Measurements from ENCODE around the gene OSBPL9.
A peak's percentile ranks its signal among the peaks of the same experiment; 100 is the strongest.

OSBPL9 gene

GRCh38 chr1:51752073-51752948, 135.4 kb downstream of the OSBPL9 start:
- no peak overlapping the region for H3K4me3 ChIP-seq (ENCODE audit: low read length)
- DNase-seq (ENCODE audit: low read depth, low spot score): no peak

GRCh38 chr1:51753969-51754368, 137.1 kb downstream of the OSBPL9 start:
- DNase-seq (ENCODE audit: low read depth, low spot score): peak; percentile 39
- H3K4me3 ChIP-seq (ENCODE audit: low read length): no peak overlapping the region

GRCh38 chr1:51754666-51755065, 137.8 kb downstream of the OSBPL9 start:
- no peak overlapping the region for H3K4me3 ChIP-seq (ENCODE audit: low read length)
- no peak for DNase-seq (ENCODE audit: low read depth, low spot score)

- DNase-seq (ENCODE audit: low read depth, low spot score): no peak
- H3K4me3 ChIP-seq (ENCODE audit: low read length): no peak overlapping the region
Measured at GRCh38 chr1:51755437-51755836, 138.5 kb downstream of the OSBPL9 start.

- no peak overlapping the region for H3K4me3 ChIP-seq (ENCODE audit: low read length)
- no peak for DNase-seq (ENCODE audit: low read depth, low spot score)
Measured at GRCh38 chr1:51756290-51756689, 139.4 kb downstream of the OSBPL9 start.

- DNase-seq (ENCODE audit: low read depth, low spot score): no peak
- no peak overlapping the region for H3K4me3 ChIP-seq (ENCODE audit: low read length)
Measured at GRCh38 chr1:51758310-51758709, 141.4 kb downstream of the OSBPL9 start.

GRCh38 chr1:51760872-51761271, 144.0 kb downstream of the OSBPL9 start:
- no peak overlapping the region for H3K4me3 ChIP-seq (ENCODE audit: low read length)
- no peak for DNase-seq (ENCODE audit: low read depth, low spot score)

- H3K4me3 ChIP-seq (ENCODE audit: low read length): no peak overlapping the region
- DNase-seq (ENCODE audit: low read depth, low spot score): peak; percentile 24
Measured at GRCh38 chr1:51761351-51761750, 144.5 kb downstream of the OSBPL9 start.

GRCh38 chr1:51768971-51769588, 152.2 kb downstream of the OSBPL9 start:
- H3K4me3 ChIP-seq (ENCODE audit: low read length): no peak overlapping the region
- peak; percentile 62 for DNase-seq (ENCODE audit: low read depth, low spot score)

- no peak overlapping the region for H3K4me3 ChIP-seq (ENCODE audit: low read length)
- no peak for DNase-seq (ENCODE audit: low read depth, low spot score)
Measured at GRCh38 chr1:51776408-51776807, 159.5 kb downstream of the OSBPL9 start.

GRCh38 chr1:51780927-51781326, 164.0 kb downstream of the OSBPL9 start:
- no peak overlapping the region for H3K4me3 ChIP-seq (ENCODE audit: low read length)
- DNase-seq (ENCODE audit: low read depth, low spot score): no peak

GRCh38 chr1:51784997-51785421, 168.1 kb downstream of the OSBPL9 start:
- DNase-seq (ENCODE audit: low read depth, low spot score): no peak
- no peak overlapping the region for H3K4me3 ChIP-seq (ENCODE audit: low read length)

GRCh38 chr1:51788938-51789337, 172.0 kb downstream of the OSBPL9 start:
- DNase-seq (ENCODE audit: low read depth, low spot score): no peak

GRCh38 chr1:51789342-51789741, 172.4 kb downstream of the OSBPL9 start:
- no peak for DNase-seq (ENCODE audit: low read depth, low spot score)
- H3K4me3 ChIP-seq (ENCODE audit: low read length): no peak overlapping the region

More at GRCh38 chr1:51788938-51789337, 172.0 kb downstream of the OSBPL9 start:
- no peak overlapping the region for H3K4me3 ChIP-seq (ENCODE audit: low read length)

GRCh38 chr1:51790385-51790784, 173.5 kb downstream of the OSBPL9 start:
- H3K4me3 ChIP-seq (ENCODE audit: low read length): no peak overlapping the region
- DNase-seq (ENCODE audit: low read depth, low spot score): no peak

GRCh38 chr1:51791888-51792287, 175.0 kb downstream of the OSBPL9 start:
- no peak for DNase-seq (ENCODE audit: low read depth, low spot score)
- no peak overlapping the region for H3K4me3 ChIP-seq (ENCODE audit: low read length)

- H3K4me3 ChIP-seq (ENCODE audit: low read length): no peak overlapping the region
- peak; percentile 38 for DNase-seq (ENCODE audit: low read depth, low spot score)
Measured at GRCh38 chr1:51792864-51793263, 176.0 kb downstream of the OSBPL9 start.

- H3K4me3 ChIP-seq (ENCODE audit: low read length): no peak overlapping the region
- no peak for DNase-seq (ENCODE audit: low read depth, low spot score)
Measured at GRCh38 chr1:51794260-51794659, 177.4 kb downstream of the OSBPL9 start.

- H3K4me3 ChIP-seq (ENCODE audit: low read length): no peak overlapping the region
Measured at GRCh38 chr1:51794868-51795267, 178.0 kb downstream of the OSBPL9 start.

GRCh38 chr1:51799372-51799771, 182.5 kb downstream of the OSBPL9 start:
- no peak overlapping the region for H3K4me3 ChIP-seq (ENCODE audit: low read length)
- DNase-seq (ENCODE audit: low read depth, low spot score): no peak

More at GRCh38 chr1:51794868-51795267, 178.0 kb downstream of the OSBPL9 start:
- no peak for DNase-seq (ENCODE audit: low read depth, low spot score)
